WI38 (cell line): Measurements from ENCODE around the gene FBXW12.

Experiments used
- H3K4me3 ChIP-seq: 2 replicates; pipeline ENCODE4 v1.5.1; 2011; ENCODE audit warnings: low read depth, mild to moderate bottlenecking, control low read depth, low read length
- TF ChIP-seq, protein P1 (sequence below): IDR thresholded peaks from 2 replicates; pipeline ENCODE4 v1.5.1; 2012; ENCODE audit warnings: low read depth, mild to moderate bottlenecking, control low read depth, low read length

Gene FBXW12

DNA sequence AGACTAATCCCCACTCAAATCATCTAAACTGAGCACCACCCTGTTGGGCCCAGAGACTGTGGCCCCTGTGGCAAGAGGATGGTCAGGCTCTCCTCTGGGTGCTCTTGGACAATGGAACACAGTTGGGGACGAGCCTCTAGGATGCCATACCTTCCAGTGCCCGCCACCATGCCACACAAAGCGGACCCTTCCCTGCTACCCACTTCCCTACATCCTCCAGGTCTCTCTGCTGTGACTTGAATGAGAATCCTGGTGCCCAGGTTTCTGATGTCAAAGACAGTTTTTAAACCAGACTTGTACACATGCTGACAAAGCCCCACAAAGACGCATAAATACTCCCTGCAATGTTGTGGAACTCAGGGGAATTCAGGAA lies 63.2 kb downstream of the FBXW12 start:
- TF ChIP-seq, protein P1, sequence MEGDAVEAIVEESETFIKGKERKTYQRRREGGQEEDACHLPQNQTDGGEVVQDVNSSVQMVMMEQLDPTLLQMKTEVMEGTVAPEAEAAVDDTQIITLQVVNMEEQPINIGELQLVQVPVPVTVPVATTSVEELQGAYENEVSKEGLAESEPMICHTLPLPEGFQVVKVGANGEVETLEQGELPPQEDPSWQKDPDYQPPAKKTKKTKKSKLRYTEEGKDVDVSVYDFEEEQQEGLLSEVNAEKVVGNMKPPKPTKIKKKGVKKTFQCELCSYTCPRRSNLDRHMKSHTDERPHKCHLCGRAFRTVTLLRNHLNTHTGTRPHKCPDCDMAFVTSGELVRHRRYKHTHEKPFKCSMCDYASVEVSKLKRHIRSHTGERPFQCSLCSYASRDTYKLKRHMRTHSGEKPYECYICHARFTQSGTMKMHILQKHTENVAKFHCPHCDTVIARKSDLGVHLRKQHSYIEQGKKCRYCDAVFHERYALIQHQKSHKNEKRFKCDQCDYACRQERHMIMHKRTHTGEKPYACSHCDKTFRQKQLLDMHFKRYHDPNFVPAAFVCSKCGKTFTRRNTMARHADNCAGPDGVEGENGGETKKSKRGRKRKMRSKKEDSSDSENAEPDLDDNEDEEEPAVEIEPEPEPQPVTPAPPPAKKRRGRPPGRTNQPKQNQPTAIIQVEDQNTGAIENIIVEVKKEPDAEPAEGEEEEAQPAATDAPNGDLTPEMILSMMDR, result no peak
- H3K4me3 ChIP-seq, result no peak overlapping the region

DNA sequence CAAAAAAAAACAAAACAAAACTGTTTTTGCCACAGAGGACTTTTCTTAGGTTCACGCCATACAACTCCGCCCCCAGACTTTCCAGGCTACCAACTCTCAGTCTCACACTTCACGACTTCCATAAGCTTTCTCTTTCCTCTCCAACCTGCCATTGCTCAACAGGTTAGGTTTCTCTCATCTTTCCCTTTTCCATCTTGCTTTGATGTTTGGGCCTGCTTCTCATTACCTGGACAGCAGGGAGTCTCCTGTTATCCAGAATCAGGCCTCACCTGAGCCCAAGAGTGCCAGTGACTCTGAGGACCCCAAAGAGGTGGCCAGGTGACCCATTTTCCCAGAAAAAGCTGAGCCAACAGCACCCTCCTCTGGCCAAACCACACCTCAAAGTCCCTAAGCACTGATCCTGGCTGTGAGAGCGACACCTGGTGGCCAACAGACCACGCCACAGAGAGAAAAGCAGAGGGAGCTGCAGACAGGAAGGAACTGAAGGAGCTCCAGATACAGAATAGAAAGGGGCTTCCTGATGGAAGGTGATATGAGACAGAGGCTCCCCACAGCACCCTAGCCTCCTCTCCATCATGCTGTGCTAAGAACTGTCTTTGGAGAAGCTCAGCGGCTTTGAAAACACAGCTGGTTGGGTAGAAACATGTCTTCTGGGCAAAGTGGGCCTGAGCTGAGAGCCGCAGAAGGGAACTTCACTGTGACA lies 63.9 kb downstream of the FBXW12 start:
- H3K4me3 ChIP-seq, result no peak overlapping the region
- TF ChIP-seq, protein P1, result peak; percentile 100

DNA sequence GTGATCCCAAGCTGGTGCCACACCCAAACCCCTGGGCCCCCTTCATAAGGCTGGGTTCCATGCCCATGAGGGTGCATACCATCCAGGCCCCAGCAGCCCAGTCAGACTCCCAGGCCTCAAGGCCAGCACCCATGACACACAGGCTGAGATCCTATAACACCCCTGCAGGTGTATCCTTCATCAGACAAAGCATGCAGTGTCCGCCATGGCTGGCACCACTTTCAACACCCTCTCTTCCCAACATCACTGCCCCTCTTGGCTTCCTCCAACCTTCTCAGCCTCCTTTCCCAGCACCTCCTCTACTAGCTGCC lies 64.4 kb downstream of the FBXW12 start:
- no peak overlapping the region for H3K4me3 ChIP-seq
- TF ChIP-seq, protein P1, result no peak

DNA sequence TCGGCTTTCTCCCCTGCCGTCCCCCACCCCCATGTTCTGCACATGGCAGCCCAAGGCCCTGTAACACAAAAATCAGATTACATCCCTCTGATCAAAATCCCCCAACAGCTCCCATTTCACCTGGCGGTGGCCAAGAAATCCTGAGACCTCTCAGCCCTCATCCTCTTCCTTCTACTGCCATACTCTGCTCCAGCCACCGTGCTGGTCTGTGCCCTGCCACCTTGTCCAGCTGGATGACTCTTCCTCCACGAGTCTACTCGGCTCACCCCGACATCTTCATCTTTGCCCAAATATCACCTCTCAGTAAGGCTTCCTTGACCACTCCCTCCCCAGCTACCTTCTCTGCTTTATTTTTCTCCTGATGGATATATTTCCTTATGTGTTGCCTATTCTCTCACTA lies 64.8 kb downstream of the FBXW12 start:
- TF ChIP-seq, protein P1, result no peak
- no peak overlapping the region for H3K4me3 ChIP-seq

DNA sequence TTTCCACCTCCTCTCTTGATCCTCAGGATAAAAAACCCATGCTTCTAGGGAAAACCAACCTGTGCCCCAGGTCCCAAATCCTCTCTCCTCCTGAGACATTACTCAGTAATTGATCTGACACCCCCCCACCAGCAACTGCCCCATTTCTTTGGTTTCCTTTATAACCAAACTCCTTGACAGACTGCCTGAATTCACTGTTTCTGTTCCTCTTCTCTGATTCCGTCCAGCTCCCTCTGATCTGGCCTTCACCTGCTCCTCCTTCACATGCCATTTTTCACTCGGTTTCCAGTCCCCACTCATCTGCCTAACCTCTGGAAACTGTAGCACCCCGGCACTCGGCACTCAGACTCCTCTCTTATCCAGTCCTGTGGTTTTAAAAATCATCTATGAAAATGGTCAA lies 65.8 kb downstream of the FBXW12 start:
- TF ChIP-seq, protein P1, result no peak
- no peak overlapping the region for H3K4me3 ChIP-seq

DNA sequence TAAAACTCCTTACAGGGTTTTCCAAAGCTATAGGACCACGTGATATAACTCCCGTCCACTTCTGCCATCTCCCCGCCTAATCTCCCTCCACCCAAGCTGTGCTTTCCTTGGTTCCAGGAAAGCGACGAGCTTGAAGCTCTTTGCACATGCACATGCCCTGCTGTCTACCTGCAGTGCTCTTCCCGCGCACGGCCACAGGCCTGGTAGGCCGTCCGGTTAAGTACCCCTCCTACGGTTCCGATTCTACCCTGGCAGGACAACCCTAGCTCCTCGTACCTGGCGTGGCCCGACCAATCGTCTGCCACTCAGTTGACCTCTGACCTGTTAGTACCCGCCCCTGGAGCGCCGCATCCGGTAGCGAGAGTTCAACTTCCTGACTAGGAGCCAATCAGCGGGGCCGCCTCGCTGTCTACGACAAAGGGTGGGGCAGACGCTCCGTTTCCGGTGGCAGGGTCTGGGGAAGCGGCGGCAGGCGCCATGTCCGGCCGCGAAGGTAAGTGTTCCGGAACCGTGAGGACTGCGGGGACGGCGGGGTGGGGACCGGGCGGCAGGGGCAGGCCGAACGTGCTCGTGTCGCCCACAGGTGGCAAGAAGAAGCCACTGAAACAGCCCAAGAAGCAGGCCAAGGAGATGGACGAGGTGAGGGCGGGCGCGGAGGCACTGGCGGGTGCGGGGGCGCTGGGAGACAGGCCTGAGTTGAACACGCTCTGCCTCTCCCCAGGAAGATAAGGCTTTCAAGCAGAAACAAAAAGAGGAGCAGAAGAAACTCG lies 68.0 kb downstream of the FBXW12 start, which contains the start of the genes CCDC51 and TMA7:
TSS of gene CCDC51 (minus strand) at position 300 of the 770 bp plus-strand sequence. CDS start 4,991 bp downstream, outside the sequence.
TSS of gene TMA7 (plus strand) at position 438 of the 770 bp plus-strand sequence. CDS start at position 478, 40 bp downstream.
- TF ChIP-seq, protein P1, result no peak
- peak within 1 kb of the TSS; percentile 96 for H3K4me3 ChIP-seq

DNA sequence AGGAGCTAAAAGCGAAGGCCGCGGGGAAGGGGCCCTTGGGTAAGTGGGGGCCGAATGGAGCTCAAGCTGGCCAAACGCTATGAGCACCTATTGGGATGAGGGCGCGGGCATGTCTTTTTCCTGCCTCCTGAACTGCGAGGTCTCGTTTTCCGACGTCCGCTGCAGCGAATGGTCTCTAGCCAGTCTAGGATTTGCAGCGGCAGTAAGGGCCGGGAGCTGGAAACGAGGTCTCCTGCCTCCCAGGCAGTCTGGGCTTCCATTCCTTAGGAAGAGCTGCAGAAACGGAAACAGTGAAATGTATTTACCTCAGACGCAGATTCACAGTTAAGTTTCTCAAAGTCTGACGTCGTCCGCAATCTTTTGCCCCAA lies 68.6 kb downstream of the FBXW12 start:
- peak overlapping the region; percentile 96 for H3K4me3 ChIP-seq
- TF ChIP-seq, protein P1, result no peak
